GM23338 (cell line): ENCODE measurements around the gene APOL1. TPM values are rescaled to one million over a fixed set of nuclear protein-coding genes. Genes with fewer than 3 reads are reported as not detected.

ENCODE experiments used
- ATAC-seq: fragments of 200-7000 bp; cut with Tn5 transposase; 3 replicates; pipeline ENCODE4 v1.9.1; 2020
- DNase-seq: peaks from one replicate; pipeline ENCODE4 v3.0.0-alpha.2; 2015; ENCODE audit warnings: low spot score
- H2AFZ ChIP-seq: fragments of 200-600 bp; sonication (generic); 2 replicates; pipeline ENCODE4 v1.8.0; 2016; ENCODE audit warnings: antibody characterized with exemption, mild to moderate bottlenecking, moderate library complexity
- H3F3A ChIP-seq: fragments of 200-600 bp; sonication (generic); replicated peaks from 2 replicates; pipeline ENCODE4 v1.8.0; 2017; ENCODE audit warnings: antibody characterized with exemption, mixed run types, low read depth
- H3K27ac ChIP-seq: fragments of 200-600 bp; sonication (generic); 2 replicates; pipeline ENCODE4 v1.6.1; 2016; ENCODE audit warnings: low read depth
- H3K27me3 ChIP-seq: fragments of 200-600 bp; sonication (generic); 2 replicates; pipeline ENCODE4 v1.8.0; 2016; ENCODE audit warnings: mild to moderate bottlenecking, mixed run types, moderate library complexity; ENCODE audit not compliant: insufficient read depth
- H3K36me3 ChIP-seq: fragments of 200-600 bp; sonication (generic); 2 replicates; pipeline ENCODE4 v1.8.0; 2016; ENCODE audit warnings: mild to moderate bottlenecking; ENCODE audit not compliant: insufficient read depth
- H3K4me1 ChIP-seq: fragments of 200-600 bp; sonication (generic); 2 replicates; pipeline ENCODE4 v1.8.0; 2016; ENCODE audit warnings: mild to moderate bottlenecking, moderate library complexity; ENCODE audit not compliant: insufficient read depth
- H3K4me2 ChIP-seq: fragments of 200-600 bp; sonication (generic); 2 replicates; pipeline ENCODE4 v1.7.1; 2017; ENCODE audit warnings: mixed run types
- H3K4me3 ChIP-seq: fragments of 200-600 bp; sonication (generic); 2 replicates; pipeline ENCODE4 v1.6.1; 2016; ENCODE audit warnings: mixed run types
- H3K79me2 ChIP-seq: fragments of 200-600 bp; sonication (generic); replicated peaks from 2 replicates; pipeline ENCODE4 v1.8.0; 2017; ENCODE audit warnings: mild to moderate bottlenecking; ENCODE audit not compliant: insufficient read depth
- H3K9me2 ChIP-seq: fragments of 200-600 bp; sonication (generic); 2 replicates; pipeline ENCODE4 v1.8.0; 2017; ENCODE audit not compliant: insufficient read depth
- H4K20me1 ChIP-seq: fragments of 200-600 bp; sonication (generic); replicated peaks from 2 replicates; pipeline ENCODE4 v1.8.0; 2017; ENCODE audit warnings: mild to moderate bottlenecking; ENCODE audit not compliant: insufficient read depth
- H3K27ac Mint-ChIP-seq: 2 replicates; pipeline ENCODE4 v1.8.0; 2020; ENCODE audit warnings: inconsistent platforms, mild to moderate bottlenecking, moderate library complexity, mixed read lengths
- H3K27me3 Mint-ChIP-seq: 3 replicates; pipeline ENCODE4 v1.8.0; 2022; ENCODE audit warnings: low read depth, mild to moderate bottlenecking, moderate library complexity, mixed read lengths, inconsistent platforms; ENCODE audit not compliant: insufficient read depth, poor library complexity
- H3K36me3 Mint-ChIP-seq: 3 replicates; pipeline ENCODE4 v1.8.0; 2021; ENCODE audit warnings: low read depth, mild to moderate bottlenecking, inconsistent platforms, moderate library complexity, mixed read lengths
- H3K4me1 Mint-ChIP-seq: 3 replicates; pipeline ENCODE4 v1.8.0; 2020; ENCODE audit warnings: mild to moderate bottlenecking, inconsistent platforms, mixed read lengths
- H3K4me3 Mint-ChIP-seq: 3 replicates; pipeline ENCODE4 v1.8.0; 2021; ENCODE audit warnings: moderate library complexity, mild to moderate bottlenecking, inconsistent platforms, mixed read lengths
- H3K9me3 Mint-ChIP-seq: 3 replicates; pipeline ENCODE4 v1.8.0; 2020; ENCODE audit warnings: moderate library complexity, mild to moderate bottlenecking, inconsistent platforms, mixed read lengths
- CREB1 ChIP-seq: fragments of 250-450 bp; sonication (Bioruptor Pico); IDR thresholded peaks from 2 replicates; pipeline ENCODE4 v1.5.0; 2020; ENCODE audit warnings: low read depth, mild to moderate bottlenecking, moderate library complexity
- CTCF ChIP-seq, 2 experiments: fragments of 200-600 bp in 1 of 2; sonication (generic) in 1 of 2; conservative IDR thresholded peaks; 2 replicates each; pipeline versions ENCODE4 v1.5.1 to v1.6.1; 2016 to 2017; ENCODE audit warnings: antibody characterized with exemption in 2 of 2, low read depth in 2 of 2, mild to moderate bottlenecking in 2 of 2, moderate library complexity in 1 of 2
- ETS1 ChIP-seq: IDR thresholded peaks from 2 replicates; pipeline ENCODE4 v1.6.1; 2016; ENCODE audit warnings: antibody characterized with exemption
- EZH2 ChIP-seq: fragments of 200-600 bp; sonication (generic); IDR thresholded peaks from one replicate; pipeline ENCODE4 v1.8.0; 2017; ENCODE audit warnings: antibody characterized with exemption, mild to moderate bottlenecking, low read depth; ENCODE audit not compliant: unreplicated experiment
- EZH2phosphoT487 ChIP-seq: fragments of 200-600 bp; sonication (generic); IDR thresholded peaks from one replicate; pipeline ENCODE4 v1.8.1; 2018; ENCODE audit warnings: antibody characterized with exemption; ENCODE audit not compliant: unreplicated experiment
- JUNB ChIP-seq: IDR thresholded peaks from one replicate; pipeline ENCODE4 v1.6.1; 2016; ENCODE audit warnings: antibody characterized with exemption; ENCODE audit not compliant: unreplicated experiment
- NANOG ChIP-seq: IDR thresholded peaks from 2 replicates; pipeline ENCODE4 v1.6.1; 2016; ENCODE audit warnings: antibody characterized with exemption, borderline replicate concordance
- POLR2AphosphoS5 ChIP-seq: IDR thresholded peaks from 2 replicates; pipeline ENCODE4 v1.6.1; 2016; ENCODE audit warnings: antibody characterized with exemption, low read depth
- REST ChIP-seq: IDR thresholded peaks from one replicate; pipeline ENCODE4 v1.6.1; 2018; ENCODE audit warnings: antibody characterized with exemption; ENCODE audit not compliant: unreplicated experiment
- STAT1 ChIP-seq: IDR thresholded peaks from one replicate; pipeline ENCODE4 v1.6.1; 2016; ENCODE audit warnings: antibody characterized with exemption; ENCODE audit not compliant: unreplicated experiment
- ZNF114 ChIP-seq: fragments of 250-450 bp; sonication (Bioruptor Pico); IDR thresholded peaks from 2 replicates; pipeline ENCODE4 v1.5.0; 2020; ENCODE audit warnings: mild to moderate bottlenecking, moderate library complexity
- ZNF331 ChIP-seq: fragments of 250-450 bp; sonication (Bioruptor Pico); IDR thresholded peaks from 2 replicates; pipeline ENCODE4 v1.5.0; 2020; ENCODE audit warnings: low read depth, mild to moderate bottlenecking, moderate library complexity
- ZNF462 ChIP-seq: fragments of 250-450 bp; sonication (Bioruptor Pico); IDR thresholded peaks from 2 replicates; pipeline ENCODE4 v1.5.0; 2020; ENCODE audit warnings: mild to moderate bottlenecking, moderate library complexity
- polyA plus RNA-seq: library from polyadenylated mRNA; unstranded; fragments of >200 nt; fragmentation: Nextera tagmentation; extraction: Ambion mirVana; gene quantifications from 2 replicates; pipeline ENCODE4 v1.2.1, GENCODE V29; 2016
- total RNA-seq: library from RNA; depleted of rRNA; stranded (reverse); fragments of >200 nt; shearing (Covaris generic); gene quantifications from 2 replicates; pipeline ENCODE4 v1.2.3, GENCODE V29; 2014

Gene APOL1
- total and polyA plus RNA-seq, 2 experiments from 2014 or later: 0.11 TPM; not detected in 1

GRCh38 chr22:36204001-36204631, 48.8 kb upstream of the APOL1 start:
- Histone ChIP-seq H3F3A (no peaks in the 10 kb centered on the region), H3K4me2 (no peak overlapping the region), H3K27me3 (no peaks in the 10 kb centered on the region), H3K4me1 (no peaks in the 10 kb centered on the region), H3K27ac (no peak overlapping the region), H3K79me2 (no peaks in the 10 kb centered on the region), H4K20me1 (no peaks in the 10 kb centered on the region), H2AFZ (no peak overlapping the region), H3K36me3 (no peaks in the 10 kb centered on the region), H3K9me2 (no peaks in the 10 kb centered on the region), H3K4me3 (no peak overlapping the region)
- H3K36me3 Mint-ChIP-seq: no peaks in the 10 kb centered on the region
- DNase-seq: no peak
- TF ChIP-seq POLR2AphosphoS5: no peak
- no peak for TF ChIP-seq STAT1
- no peak for TF ChIP-seq REST
- TF ChIP-seq JUNB: no peak
- no peak for TF ChIP-seq ZNF114 (CRISPR knock-in tag)
- TF ChIP-seq EZH2: no peak
- TF ChIP-seq CTCF (conservative IDR thresholded peaks at IDR 0.05; ENCODE audit: low read depth in 2 of 2): no peak
- TF ChIP-seq EZH2phosphoT487: no peak
- no peak for TF ChIP-seq ETS1
- no peak for TF ChIP-seq NANOG
- no peak for TF ChIP-seq CREB1
- TF ChIP-seq ZNF331 (CRISPR knock-in tag): no peak
- TF ChIP-seq ZNF462 (CRISPR knock-in tag): no peak
- peaks cover 5% of the 10 kb centered on the region for H3K9me3 Mint-ChIP-seq
- peaks cover 14% of the 10 kb centered on the region for H3K4me1 Mint-ChIP-seq
- H3K27ac Mint-ChIP-seq: no peak overlapping the region
- no peak for ATAC-seq
- peaks cover 12% of the 10 kb centered on the region for H3K27me3 Mint-ChIP-seq
- H3K4me3 Mint-ChIP-seq: no peak overlapping the region
